ENCODE results near the gene KCNN2. TPM values are rescaled to one million over a fixed set of nuclear protein-coding genes. Genes with fewer than 3 reads are reported as not detected.

The KCNN2 gene
- total and polyA plus RNA-seq, 4 donors = 0.09 to 4.6 (median 3.0) TPM

- Histone ChIP-seq H3K9me3 (ENCODE audit: control insufficient read depth in 4 of 4, low read length in 3 of 4) (no peaks in the 10 kb centered on the region), H3K4me1 (ENCODE audit: control insufficient read depth in 4 of 4, insufficient read depth in 4 of 4, low read length in 3 of 4) (no peaks in the 10 kb centered on the region), H3K27me3 (ENCODE audit: control insufficient read depth in 4 of 4, insufficient read depth in 4 of 4, low read length in 3 of 4) (no peaks in the 10 kb centered on the region), H3K36me3 (ENCODE audit: control insufficient read depth in 4 of 4, insufficient read depth in 3 of 4, low read depth in 1 of 4, low read length in 3 of 4) (no peaks in the 10 kb centered on the region), H3K4me3 (ENCODE audit: low read depth in 1 of 3, low read length in 3 of 3) (no peak overlapping the region), H3K9ac (ENCODE audit: low read depth in 1 of 2, low read length in 2 of 2) (no peak overlapping the region), H3K27ac (ENCODE audit: low read depth in 1 of 2, low read length in 2 of 2) (no peak overlapping the region)
- WGBS = 68% methylated on average over 1 of the region's 1 CpG
- no peak for DNase-seq (ENCODE audit: low spot score)
- TF ChIP-seq ZBTB33 (IDR thresholded peaks at IDR 0.05) (no peak), CTCF (IDR thresholded peaks at IDR 0.05; ENCODE audit: low read depth, low read length, missing input control) (no peak), FOXA1 (IDR thresholded peaks at IDR 0.05) (no peak), YY1 (IDR thresholded peaks at IDR 0.05) (no peak), MAX (IDR thresholded peaks at IDR 0.05) (no peak), TAF1 (conservative IDR thresholded peaks at IDR 0.05) (no peak), FOXA2 (IDR thresholded peaks at IDR 0.05) (no peak)
These were observed 37.6 kb upstream of the KCNN2 start for GRCh38 chr5:114324282-114324681.

- no peak overlapping the region for H3K27ac ChIP-seq (ENCODE audit: low read depth in 1 of 2, low read length in 2 of 2)
- H3K4me3 ChIP-seq (ENCODE audit: low read depth in 1 of 3, low read length in 3 of 3) = no peak overlapping the region
- H3K9me3 ChIP-seq (ENCODE audit: control insufficient read depth in 4 of 4, low read length in 3 of 4) = no peaks in the 10 kb centered on the region
- H3K9ac ChIP-seq (ENCODE audit: low read depth in 1 of 2, low read length in 2 of 2) = no peak overlapping the region
- 42% methylated on average over 3 of the region's 3 CpGs for WGBS
- DNase-seq (ENCODE audit: low spot score) = no peak
- H3K36me3 ChIP-seq (ENCODE audit: control insufficient read depth in 4 of 4, insufficient read depth in 3 of 4, low read depth in 1 of 4, low read length in 3 of 4) = no peaks in the 10 kb centered on the region
- no peaks in the 10 kb centered on the region for H3K4me1 ChIP-seq (ENCODE audit: control insufficient read depth in 4 of 4, insufficient read depth in 4 of 4, low read length in 3 of 4)
- no peaks in the 10 kb centered on the region for H3K27me3 ChIP-seq (ENCODE audit: control insufficient read depth in 4 of 4, insufficient read depth in 4 of 4, low read length in 3 of 4)
- TF ChIP-seq FOXA1 (IDR thresholded peaks at IDR 0.05) (no peak), SP1 (IDR thresholded peaks at IDR 0.05) (no peak), MAX (IDR thresholded peaks at IDR 0.05) (no peak), RXRA (IDR thresholded peaks at IDR 0.05) (no peak), ATF3 (IDR thresholded peaks at IDR 0.05) (no peak)
These were observed 36.3 kb upstream of the KCNN2 start for GRCh38 chr5:114325541-114325940.

GRCh38 chr5:114327474-114327873 lies 34.4 kb upstream of the KCNN2 start:
- H3K27me3 ChIP-seq (ENCODE audit: control insufficient read depth in 4 of 4, insufficient read depth in 4 of 4, low read length in 3 of 4) = no peaks in the 10 kb centered on the region
- H3K36me3 ChIP-seq (ENCODE audit: control insufficient read depth in 4 of 4, insufficient read depth in 3 of 4, low read depth in 1 of 4, low read length in 3 of 4) = no peaks in the 10 kb centered on the region
- no peaks in the 10 kb centered on the region for H3K4me1 ChIP-seq (ENCODE audit: control insufficient read depth in 4 of 4, insufficient read depth in 4 of 4, low read length in 3 of 4)
- no peak overlapping the region for H3K9ac ChIP-seq (ENCODE audit: low read depth in 1 of 2, low read length in 2 of 2)
- WGBS = 67% methylated on average over 3 of the region's 3 CpGs
- H3K4me3 ChIP-seq (ENCODE audit: low read depth in 1 of 3, low read length in 3 of 3) = no peak overlapping the region
- H3K9me3 ChIP-seq (ENCODE audit: control insufficient read depth in 4 of 4, low read length in 3 of 4) = no peaks in the 10 kb centered on the region
- no peak for DNase-seq (ENCODE audit: low spot score)
- H3K27ac ChIP-seq (ENCODE audit: low read depth in 1 of 2, low read length in 2 of 2) = no peak overlapping the region
- no peak for TF ChIP-seq CTCF (IDR thresholded peaks at IDR 0.05; ENCODE audit: low read depth, low read length, missing input control)
- no peak for TF ChIP-seq SP1 (IDR thresholded peaks at IDR 0.05)
- TF ChIP-seq RXRA (IDR thresholded peaks at IDR 0.05) = no peak
- no peak for TF ChIP-seq MAX (IDR thresholded peaks at IDR 0.05)
- TF ChIP-seq EGR1 (IDR thresholded peaks at IDR 0.05; ENCODE audit: low read depth in 2 of 2) = no peak
- TF ChIP-seq HNF4G (IDR thresholded peaks at IDR 0.05) = no peak
- no peak for TF ChIP-seq RAD21 (IDR thresholded peaks at IDR 0.05)
- TF ChIP-seq HNF4A (conservative IDR thresholded peaks at IDR 0.05) = no peak
- TF ChIP-seq YY1 (IDR thresholded peaks at IDR 0.05) = no peak
- no peak for TF ChIP-seq FOXA1 (IDR thresholded peaks at IDR 0.05)
- TF ChIP-seq NR2F2 (IDR thresholded peaks at IDR 0.05) = no peak
- TF ChIP-seq JUND (IDR thresholded peaks at IDR 0.05) = no peak
- no peak for TF ChIP-seq TAF1 (conservative IDR thresholded peaks at IDR 0.05)
- TF ChIP-seq ATF3 (IDR thresholded peaks at IDR 0.05) = no peak
- TF ChIP-seq ZBTB33 (IDR thresholded peaks at IDR 0.05) = no peak
- no peak for TF ChIP-seq FOXA2 (IDR thresholded peaks at IDR 0.05)
